ENCODE measurements around the gene DGAT2L6.
"Not testable (repeated sequence)": the region's sequence is repeated elsewhere in the genome, so short reads cannot be mapped to it uniquely, and the experiment has no call there.

The DGAT2L6 gene

DNA sequence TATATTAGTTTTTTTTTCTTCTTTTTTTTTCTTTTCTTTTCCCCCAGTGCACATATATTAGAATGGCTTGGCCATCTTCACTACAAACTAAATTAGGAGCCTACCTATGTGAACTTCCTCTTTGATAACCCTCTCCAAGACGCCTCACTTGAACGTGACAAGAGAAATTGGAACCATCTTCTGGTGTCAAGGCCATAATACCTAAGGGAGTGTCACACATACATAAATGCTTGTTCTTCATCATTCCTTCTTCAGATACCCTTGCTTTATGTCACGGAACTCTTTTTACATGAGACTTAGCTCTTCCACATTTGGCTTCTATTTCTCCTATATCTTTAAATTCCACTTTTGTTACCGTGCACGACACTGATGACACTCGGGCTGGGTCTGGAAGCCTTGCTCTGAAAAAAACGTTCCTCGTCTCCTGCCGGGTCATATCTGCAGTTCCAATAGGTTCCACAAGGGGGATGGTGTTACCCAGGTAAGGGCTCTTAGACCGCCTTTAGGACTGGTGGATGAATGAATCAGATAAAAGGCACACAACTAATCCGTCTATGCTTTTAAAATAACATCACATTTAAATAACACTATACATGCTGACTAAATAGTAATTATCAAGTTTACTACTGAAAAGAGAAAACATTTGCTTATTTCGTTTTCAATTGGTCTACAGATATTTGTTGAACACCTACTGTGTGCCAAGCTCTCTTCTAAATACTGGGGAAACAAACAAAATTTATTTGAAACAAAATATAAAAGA is 19.9 kb downstream of the DGAT2L6 start:
- Histone ChIP-seq H3K4me3 (ENCODE audit: low read depth in 1 of 2, low read length in 2 of 2) (no peak overlapping the region), H3K9me3 (ENCODE audit: control insufficient read depth in 1 of 2, low read length in 2 of 2) (no peaks in the 10 kb centered on the region), H3K36me3 (ENCODE audit: control insufficient read depth in 1 of 2, insufficient read depth in 2 of 2, low read length in 2 of 2) (no peaks in the 10 kb centered on the region), H3K27me3 (ENCODE audit: low read depth, low read length) (no peaks in the 10 kb centered on the region), H3K4me1 (ENCODE audit: control insufficient read depth in 1 of 2, insufficient read depth in 2 of 2, low read length in 2 of 2) (no peaks in the 10 kb centered on the region), H3K27ac (ENCODE audit: low read length) (no peak overlapping the region)

DNA sequence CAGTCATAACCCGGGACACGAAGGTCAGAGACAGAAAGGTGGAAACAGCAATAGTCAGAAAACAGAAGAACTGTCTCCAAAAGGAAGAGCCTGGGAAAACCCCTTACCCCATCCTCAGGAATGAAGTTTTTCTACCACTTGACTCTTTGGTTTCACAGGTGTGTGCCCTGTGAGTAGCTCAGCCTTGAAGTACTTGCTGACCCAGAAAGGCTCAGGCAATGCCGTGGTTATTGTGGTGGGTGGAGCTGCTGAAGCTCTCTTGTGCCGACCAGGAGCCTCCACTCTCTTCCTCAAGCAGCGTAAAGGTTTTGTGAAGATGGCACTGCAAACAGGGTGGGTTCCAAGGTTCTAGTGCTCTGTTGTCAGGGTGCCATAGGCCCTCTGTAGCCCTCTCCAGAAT is 24.4 kb downstream of the DGAT2L6 start:
- Histone ChIP-seq H3K4me3 (ENCODE audit: low read depth in 1 of 2, low read length in 2 of 2) (no peak overlapping the region), H3K4me1 (ENCODE audit: control insufficient read depth in 1 of 2, insufficient read depth in 2 of 2, low read length in 2 of 2) (no peaks in the 10 kb centered on the region), H3K27me3 (ENCODE audit: low read depth, low read length) (no peaks in the 10 kb centered on the region), H3K36me3 (ENCODE audit: control insufficient read depth in 1 of 2, insufficient read depth in 2 of 2, low read length in 2 of 2) (no peaks in the 10 kb centered on the region), H3K9me3 (ENCODE audit: control insufficient read depth in 1 of 2, low read length in 2 of 2) (no peaks in the 10 kb centered on the region), H3K27ac (ENCODE audit: low read length) (no peak overlapping the region)

DNA sequence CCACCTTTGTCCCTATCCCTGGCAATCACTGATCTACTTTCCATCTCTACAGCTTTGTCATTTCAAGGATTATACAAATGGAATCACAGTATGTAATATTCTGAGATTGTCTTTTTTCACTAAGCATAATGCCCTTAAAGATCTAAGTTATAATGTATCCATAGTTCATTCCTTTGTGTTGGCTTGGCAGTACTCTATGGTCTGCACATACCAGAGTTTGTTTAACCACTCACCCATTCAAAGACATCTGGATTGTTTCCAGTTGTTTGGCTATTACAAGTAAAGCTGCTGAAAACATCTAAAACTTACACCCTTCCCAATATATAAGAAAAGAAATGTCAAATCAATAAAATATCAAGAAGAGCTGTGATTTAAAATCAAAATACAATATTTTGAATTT is 31.2 kb downstream of the DGAT2L6 start:
- Histone ChIP-seq H3K36me3 (ENCODE audit: control insufficient read depth in 1 of 2, insufficient read depth in 2 of 2, low read length in 2 of 2) (no peaks in the 10 kb centered on the region), H3K4me3 (ENCODE audit: low read depth in 1 of 2, low read length in 2 of 2) (no peak overlapping the region), H3K27ac (ENCODE audit: low read length) (no peak overlapping the region), H3K27me3 (ENCODE audit: low read depth, low read length) (no peaks in the 10 kb centered on the region), H3K4me1 (ENCODE audit: control insufficient read depth in 1 of 2, insufficient read depth in 2 of 2, low read length in 2 of 2) (no peaks in the 10 kb centered on the region), H3K9me3 (ENCODE audit: control insufficient read depth in 1 of 2, low read length in 2 of 2) (no peaks in the 10 kb centered on the region)

DNA sequence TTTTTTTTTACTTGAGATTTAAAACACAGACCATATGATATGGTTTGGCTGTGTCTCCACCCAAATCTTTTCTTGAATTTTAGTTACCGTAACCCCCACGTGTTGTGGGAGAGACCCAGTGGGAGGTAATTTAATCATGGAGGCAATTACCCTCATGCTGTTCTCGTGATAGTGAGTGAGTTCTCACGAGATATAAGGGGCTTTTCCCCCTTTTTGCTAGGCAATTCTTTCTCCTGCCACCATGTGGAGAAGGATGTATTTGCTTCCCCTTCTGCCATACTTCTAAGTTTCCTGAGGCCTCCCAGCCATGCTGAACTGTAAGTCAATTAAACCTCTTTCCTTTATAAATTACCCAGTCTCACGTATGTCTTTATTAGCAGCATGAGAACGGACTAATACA is 32.3 kb downstream of the DGAT2L6 start:
- H3K4me3 ChIP-seq (ENCODE audit: low read depth in 1 of 2, low read length in 2 of 2); H3K27ac ChIP-seq (ENCODE audit: low read length); H3K27me3 ChIP-seq (ENCODE audit: low read depth, low read length); H3K36me3 ChIP-seq (ENCODE audit: control insufficient read depth in 1 of 2, insufficient read depth in 2 of 2, low read length in 2 of 2); H3K9me3 ChIP-seq (ENCODE audit: control insufficient read depth in 1 of 2, low read length in 2 of 2); H3K4me1 ChIP-seq (ENCODE audit: control insufficient read depth in 1 of 2, insufficient read depth in 2 of 2, low read length in 2 of 2): not testable (repeated sequence)

DNA sequence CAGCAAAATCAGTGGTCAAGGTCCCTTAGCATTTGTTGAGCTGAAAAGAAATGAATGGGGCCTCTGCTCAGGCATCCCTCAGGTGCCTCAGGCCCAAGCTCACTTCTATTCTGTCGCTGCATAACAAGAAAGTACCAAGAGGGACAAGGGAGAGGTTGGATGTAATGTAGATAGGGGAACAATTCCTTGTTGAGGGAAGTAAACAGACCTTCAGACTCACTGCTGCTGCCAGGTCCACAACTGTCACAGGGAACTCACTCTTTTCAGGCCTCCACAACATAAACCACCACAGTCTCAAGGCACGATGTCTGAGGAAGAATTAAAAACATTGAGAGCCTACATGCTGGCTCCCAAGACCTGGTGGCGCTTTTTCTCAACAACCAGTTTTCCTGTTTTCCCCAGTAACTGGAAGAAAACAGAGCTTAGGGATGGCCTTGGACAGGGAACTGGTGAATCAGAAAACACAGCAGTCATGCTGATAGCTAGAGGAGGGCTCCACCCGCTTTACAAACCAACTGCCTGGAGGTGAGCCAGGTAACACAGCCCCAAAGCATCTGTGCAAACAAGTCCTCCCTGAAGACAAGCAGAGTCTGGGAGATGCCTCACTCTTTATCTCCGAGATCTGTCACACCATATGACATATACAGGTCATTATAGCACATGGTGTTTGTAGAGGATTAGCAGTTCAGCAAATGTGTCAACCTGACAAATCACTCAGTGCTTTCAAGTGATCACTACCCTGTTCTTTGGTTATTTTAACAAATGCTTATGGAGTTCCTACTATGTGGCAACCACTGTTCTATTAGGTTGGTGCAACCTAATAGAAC is 42.9 kb downstream of the DGAT2L6 start:
- no peaks in the 10 kb centered on the region for H3K36me3 ChIP-seq (ENCODE audit: control insufficient read depth in 1 of 2, insufficient read depth in 2 of 2, low read length in 2 of 2)
- H3K9me3 ChIP-seq (ENCODE audit: control insufficient read depth in 1 of 2, low read length in 2 of 2) = no peaks in the 10 kb centered on the region
- no peaks in the 10 kb centered on the region for H3K4me1 ChIP-seq (ENCODE audit: control insufficient read depth in 1 of 2, insufficient read depth in 2 of 2, low read length in 2 of 2)
- H3K4me3 ChIP-seq (ENCODE audit: low read depth in 1 of 2, low read length in 2 of 2) = no peak overlapping the region
- no peaks in the 10 kb centered on the region for H3K27me3 ChIP-seq (ENCODE audit: low read depth, low read length)
- no peak overlapping the region for H3K27ac ChIP-seq (ENCODE audit: low read length)

DNA sequence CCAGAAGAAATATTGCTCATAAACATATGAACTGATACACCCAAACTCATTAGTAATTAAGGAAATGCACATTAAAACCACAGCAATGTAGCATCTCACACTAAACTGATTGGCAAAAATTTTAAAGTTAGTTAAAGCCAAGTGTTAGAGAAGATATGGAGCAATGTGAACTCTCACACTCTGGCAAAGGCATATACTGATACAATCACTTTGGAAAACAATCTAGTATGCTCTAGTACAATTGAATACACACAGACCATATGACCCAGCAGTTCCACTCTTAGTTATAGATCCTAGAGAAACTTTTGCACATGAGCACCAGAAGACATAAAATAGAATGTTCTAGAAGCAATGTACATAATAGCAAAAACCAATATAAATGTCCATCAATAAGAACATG is 48.8 kb downstream of the DGAT2L6 start:
- Histone ChIP-seq H3K4me3 (ENCODE audit: low read depth in 1 of 2, low read length in 2 of 2) (no peak overlapping the region), H3K27ac (ENCODE audit: low read length) (no peak overlapping the region), H3K27me3 (ENCODE audit: low read depth, low read length) (no peaks in the 10 kb centered on the region), H3K4me1 (ENCODE audit: control insufficient read depth in 1 of 2, insufficient read depth in 2 of 2, low read length in 2 of 2) (no peaks in the 10 kb centered on the region), H3K9me3 (ENCODE audit: control insufficient read depth in 1 of 2, low read length in 2 of 2) (no peaks in the 10 kb centered on the region), H3K36me3 (ENCODE audit: control insufficient read depth in 1 of 2, insufficient read depth in 2 of 2, low read length in 2 of 2) (no peaks in the 10 kb centered on the region)

DNA sequence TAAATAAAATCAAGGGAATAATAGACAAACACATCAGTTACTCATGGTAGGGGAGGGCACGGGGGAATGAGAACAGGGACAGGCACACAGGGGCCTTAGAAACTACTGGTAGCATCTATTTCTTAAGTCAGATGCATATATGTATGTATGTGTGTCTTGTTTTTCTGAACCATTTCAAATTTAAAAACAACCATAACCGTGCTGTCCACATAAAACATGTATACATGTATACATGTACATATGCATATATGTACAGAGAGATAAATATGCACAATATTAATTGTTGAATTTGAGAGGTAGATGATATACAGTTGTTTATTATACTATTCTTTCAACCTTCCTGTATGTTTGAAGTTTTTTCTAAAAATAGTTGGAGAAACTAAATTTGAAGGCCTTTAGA is 49.4 kb downstream of the DGAT2L6 start:
- Histone ChIP-seq H3K27me3 (ENCODE audit: low read depth, low read length) (no peaks in the 10 kb centered on the region), H3K4me3 (ENCODE audit: low read depth in 1 of 2, low read length in 2 of 2) (no peak overlapping the region), H3K36me3 (ENCODE audit: control insufficient read depth in 1 of 2, insufficient read depth in 2 of 2, low read length in 2 of 2) (no peaks in the 10 kb centered on the region), H3K4me1 (ENCODE audit: control insufficient read depth in 1 of 2, insufficient read depth in 2 of 2, low read length in 2 of 2) (no peaks in the 10 kb centered on the region), H3K9me3 (ENCODE audit: control insufficient read depth in 1 of 2, low read length in 2 of 2) (no peaks in the 10 kb centered on the region), H3K27ac (ENCODE audit: low read length) (no peak overlapping the region)

DNA sequence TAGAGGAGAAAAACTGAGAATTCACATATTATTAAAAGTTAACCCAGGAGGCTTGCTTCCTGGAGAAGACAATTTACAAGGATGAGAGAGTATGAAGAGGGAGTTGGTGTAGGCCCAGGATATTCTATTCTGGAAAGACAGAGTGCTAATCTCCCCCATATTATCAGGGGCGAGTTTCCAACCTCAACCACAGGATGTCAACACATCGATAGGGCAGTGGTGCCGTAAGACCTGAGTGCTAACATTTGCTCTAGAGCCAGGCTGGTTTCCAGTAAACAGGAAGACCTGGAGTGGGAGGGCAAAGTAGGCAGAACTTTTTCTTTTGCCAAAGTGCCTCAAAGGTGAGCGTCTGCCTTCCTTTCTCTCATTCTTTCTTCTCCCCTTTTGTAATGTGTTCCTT is 54.4 kb downstream of the DGAT2L6 start:
- Histone ChIP-seq H3K9me3 (ENCODE audit: control insufficient read depth in 1 of 2, low read length in 2 of 2) (no peaks in the 10 kb centered on the region), H3K36me3 (ENCODE audit: control insufficient read depth in 1 of 2, insufficient read depth in 2 of 2, low read length in 2 of 2) (no peaks in the 10 kb centered on the region), H3K4me3 (ENCODE audit: low read depth in 1 of 2, low read length in 2 of 2) (no peak overlapping the region), H3K27me3 (ENCODE audit: low read depth, low read length) (no peaks in the 10 kb centered on the region), H3K27ac (ENCODE audit: low read length) (no peak overlapping the region), H3K4me1 (ENCODE audit: control insufficient read depth in 1 of 2, insufficient read depth in 2 of 2, low read length in 2 of 2) (no peaks in the 10 kb centered on the region)

DNA sequence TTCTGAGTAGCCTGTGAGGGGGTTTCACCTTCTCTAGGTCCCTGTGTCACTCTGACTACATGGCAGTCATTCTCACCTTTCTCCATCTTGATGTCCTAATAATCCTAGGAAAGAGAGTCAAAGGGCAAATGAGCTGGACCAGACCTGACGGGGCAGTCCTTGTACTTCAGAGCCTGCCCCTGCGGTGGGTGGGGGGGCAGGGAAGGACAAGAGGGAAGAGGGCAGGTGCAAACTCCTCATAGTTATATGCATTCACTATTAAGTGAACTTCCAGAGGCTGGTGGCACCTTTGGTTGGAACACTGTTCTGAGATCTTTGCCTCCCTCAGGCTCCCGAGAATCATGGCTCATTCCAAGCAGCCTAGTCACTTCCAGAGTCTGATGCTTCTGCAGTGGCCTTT is 57.1 kb downstream of the DGAT2L6 start, which contains the start of gene AWAT1:
Gene AWAT1 (plus strand): TSS at position 301 of the 400 bp plus-strand sequence. CDS start 41 bp downstream, at position 342.
- Histone ChIP-seq H3K9me3 (ENCODE audit: control insufficient read depth in 1 of 2, low read length in 2 of 2) (no peaks in the 10 kb centered on the region), H3K36me3 (ENCODE audit: control insufficient read depth in 1 of 2, insufficient read depth in 2 of 2, low read length in 2 of 2) (no peaks in the 10 kb centered on the region), H3K27me3 (ENCODE audit: low read depth, low read length) (no peaks in the 10 kb centered on the region), H3K4me3 (ENCODE audit: low read depth in 1 of 2, low read length in 2 of 2) (no peak within 1 kb of the TSS), H3K4me1 (ENCODE audit: control insufficient read depth in 1 of 2, insufficient read depth in 2 of 2, low read length in 2 of 2) (no peaks in the 10 kb centered on the region), H3K27ac (ENCODE audit: low read length) (no peak within 1 kb of the TSS)

DNA sequence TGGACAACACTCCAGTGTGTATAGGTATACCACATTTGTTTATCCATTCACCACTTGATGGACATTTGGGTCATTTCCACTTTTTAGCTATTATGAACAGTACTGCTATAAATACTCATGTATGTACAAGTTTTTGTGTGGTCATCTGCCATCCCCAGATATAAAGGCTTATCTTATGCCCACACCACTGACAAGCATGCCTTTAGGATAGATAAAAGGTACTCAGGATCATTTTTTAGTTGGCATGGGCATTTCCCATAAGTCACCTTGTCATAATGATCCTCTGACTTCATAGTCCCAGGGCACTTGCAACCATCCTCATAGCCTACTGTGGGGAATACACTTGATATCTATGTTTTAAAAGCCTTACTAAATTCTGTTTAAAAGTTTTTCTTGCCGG is 63.5 kb downstream of the DGAT2L6 start:
- H3K36me3 ChIP-seq (ENCODE audit: control insufficient read depth in 1 of 2, insufficient read depth in 2 of 2, low read length in 2 of 2) = no peaks in the 10 kb centered on the region
- H3K4me3 ChIP-seq (ENCODE audit: low read depth in 1 of 2, low read length in 2 of 2) = no peak overlapping the region

DNA sequence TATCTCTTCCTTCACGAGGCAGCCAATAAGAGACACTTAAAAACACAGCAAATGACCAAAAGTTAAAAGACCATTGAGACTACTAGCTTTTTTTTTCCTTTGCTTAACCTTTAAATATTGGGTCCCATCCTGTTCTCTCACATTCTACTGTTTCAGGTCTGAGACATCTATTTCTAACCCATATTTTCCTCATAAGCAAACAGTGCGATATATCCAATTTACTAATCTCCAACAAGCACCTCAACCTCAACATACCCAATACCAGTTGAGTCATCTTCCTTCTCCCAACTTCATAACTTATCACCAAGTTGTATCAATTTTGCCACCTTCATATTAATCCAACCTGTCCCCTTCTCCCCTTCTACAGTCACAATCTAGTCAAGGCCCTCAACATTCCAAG is 64.2 kb downstream of the DGAT2L6 start:
- Histone ChIP-seq H3K27ac (ENCODE audit: low read length) (no peak overlapping the region), H3K4me3 (ENCODE audit: low read depth in 1 of 2, low read length in 2 of 2) (no peak overlapping the region), H3K27me3 (ENCODE audit: low read depth, low read length) (no peaks in the 10 kb centered on the region), H3K36me3 (ENCODE audit: control insufficient read depth in 1 of 2, insufficient read depth in 2 of 2, low read length in 2 of 2) (no peaks in the 10 kb centered on the region), H3K9me3 (ENCODE audit: control insufficient read depth in 1 of 2, low read length in 2 of 2) (no peaks in the 10 kb centered on the region), H3K4me1 (ENCODE audit: control insufficient read depth in 1 of 2, insufficient read depth in 2 of 2, low read length in 2 of 2) (no peaks in the 10 kb centered on the region)

More for the DNA sequence above, 63.5 kb downstream of the DGAT2L6 start:
- Histone ChIP-seq H3K27ac (ENCODE audit: low read length) (no peak overlapping the region), H3K27me3 (ENCODE audit: low read depth, low read length) (no peaks in the 10 kb centered on the region), H3K9me3 (ENCODE audit: control insufficient read depth in 1 of 2, low read length in 2 of 2) (no peaks in the 10 kb centered on the region), H3K4me1 (ENCODE audit: control insufficient read depth in 1 of 2, insufficient read depth in 2 of 2, low read length in 2 of 2) (no peaks in the 10 kb centered on the region)
